Gastroesophageal sphincter (tissue), 3 donors: Measurements from ENCODE around the gene ARSD.

Source experiments
- CTCF ChIP-seq, 4 experiments: fragments of 200-600 bp in 2 of 4; fragments of 450-650 bp in 2 of 4; sonication (generic) in 1 of 4; IDR thresholded peaks; one replicate each; pipeline ENCODE4 v1.5.1; 2017 to 2019; ENCODE audit warnings: antibody characterized with exemption in 4 of 4, mild to moderate bottlenecking in 2 of 4, moderate library complexity in 2 of 4
- POLR2A ChIP-seq, 2 donors: fragments of 450-650 bp; IDR thresholded peaks; one replicate each; pipeline ENCODE4 v1.6.1; 2017; ENCODE audit warnings: antibody characterized with exemption in 2 of 2, mild to moderate bottlenecking in 2 of 2, moderate library complexity in 1 of 2
- POLR2AphosphoS5 ChIP-seq: sonication (generic); formaldehyde crosslinking; IDR thresholded peaks from one replicate; pipeline ENCODE4 v1.6.1; 2017; ENCODE audit warnings: antibody characterized with exemption

GRCh38 chrX:2855761-2856160, 73.4 kb downstream of the ARSD start:
- no peak for TF ChIP-seq POLR2A (IDR thresholded peaks at IDR 0.05)
- no peak for TF ChIP-seq POLR2AphosphoS5
- no peak for TF ChIP-seq CTCF (IDR thresholded peaks at IDR 0.05)
